ENCODE results near the gene UGT1A8. TPM values are rescaled to one million over a fixed set of nuclear protein-coding genes. Genes with fewer than 3 reads are reported as not detected.
"Not testable (repeated sequence)": the region's sequence is repeated elsewhere in the genome, so short reads cannot be mapped to it uniquely, and the experiment has no call there.

Gene UGT1A8
- total and polyA plus RNA-seq, 10 donors: not detected

- TF ChIP-seq POLR2AphosphoS5 (IDR thresholded peaks at IDR 0.05) (no peak), POLR2A (IDR thresholded peaks at IDR 0.05) (no peak)
- TF ChIP-seq, protein P1, sequence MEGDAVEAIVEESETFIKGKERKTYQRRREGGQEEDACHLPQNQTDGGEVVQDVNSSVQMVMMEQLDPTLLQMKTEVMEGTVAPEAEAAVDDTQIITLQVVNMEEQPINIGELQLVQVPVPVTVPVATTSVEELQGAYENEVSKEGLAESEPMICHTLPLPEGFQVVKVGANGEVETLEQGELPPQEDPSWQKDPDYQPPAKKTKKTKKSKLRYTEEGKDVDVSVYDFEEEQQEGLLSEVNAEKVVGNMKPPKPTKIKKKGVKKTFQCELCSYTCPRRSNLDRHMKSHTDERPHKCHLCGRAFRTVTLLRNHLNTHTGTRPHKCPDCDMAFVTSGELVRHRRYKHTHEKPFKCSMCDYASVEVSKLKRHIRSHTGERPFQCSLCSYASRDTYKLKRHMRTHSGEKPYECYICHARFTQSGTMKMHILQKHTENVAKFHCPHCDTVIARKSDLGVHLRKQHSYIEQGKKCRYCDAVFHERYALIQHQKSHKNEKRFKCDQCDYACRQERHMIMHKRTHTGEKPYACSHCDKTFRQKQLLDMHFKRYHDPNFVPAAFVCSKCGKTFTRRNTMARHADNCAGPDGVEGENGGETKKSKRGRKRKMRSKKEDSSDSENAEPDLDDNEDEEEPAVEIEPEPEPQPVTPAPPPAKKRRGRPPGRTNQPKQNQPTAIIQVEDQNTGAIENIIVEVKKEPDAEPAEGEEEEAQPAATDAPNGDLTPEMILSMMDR (IDR thresholded peaks at IDR 0.05 in 8 of 11, conservative IDR thresholded peaks at IDR 0.05 in 3 of 11): no peak
- no peaks in the 10 kb centered on the region for H3K27me3 ChIP-seq (replicated peaks in 1 of 7)
- no peaks in the 10 kb centered on the region for H3K36me3 ChIP-seq
- WGBS, 5 donors: 82 to 100% (median 91%) methylated on average over 1 of the region's 1 CpG
- no peak for DNase-seq
- intact Hi-C loops (cut with DNase I; ENCODE audit: low total_unique reads): no loop called here
- H3K9me3 ChIP-seq: peaks cover 0 to 40% (median 27%) of the 10 kb centered on the region in 8 donors
- no peak overlapping the region for H3K27ac ChIP-seq
- H3K4me3 ChIP-seq: no peak overlapping the region
- H3K4me1 ChIP-seq: no peaks in the 10 kb centered on the region
These were observed 25.7 kb downstream of the UGT1A8 start for GRCh38 chr2:233643128-233643527.

GRCh38 chr2:233646033-233646432, 28.6 kb downstream of the UGT1A8 start:
- WGBS, 5 donors: 86 to 94% (median 92%) methylated on average over 3 of the region's 3 CpGs
- DNase-seq; H3K36me3 ChIP-seq; H3K4me3 ChIP-seq; H3K27me3 ChIP-seq (replicated peaks in 1 of 7); H3K4me1 ChIP-seq; H3K27ac ChIP-seq; intact Hi-C loops (cut with DNase I; ENCODE audit: low total_unique reads): not testable (repeated sequence)
- H3K9me3 ChIP-seq: peaks cover 0 to 40% (median 27%) of the 10 kb centered on the region in 8 donors

- DNase-seq: no peak
- 80 to 92% (median 84%) methylated on average over 4 of the region's 4 CpGs for WGBS, 5 donors
These were observed 33.5 kb downstream of the UGT1A8 start for GRCh38 chr2:233650981-233651380.

DNA sequence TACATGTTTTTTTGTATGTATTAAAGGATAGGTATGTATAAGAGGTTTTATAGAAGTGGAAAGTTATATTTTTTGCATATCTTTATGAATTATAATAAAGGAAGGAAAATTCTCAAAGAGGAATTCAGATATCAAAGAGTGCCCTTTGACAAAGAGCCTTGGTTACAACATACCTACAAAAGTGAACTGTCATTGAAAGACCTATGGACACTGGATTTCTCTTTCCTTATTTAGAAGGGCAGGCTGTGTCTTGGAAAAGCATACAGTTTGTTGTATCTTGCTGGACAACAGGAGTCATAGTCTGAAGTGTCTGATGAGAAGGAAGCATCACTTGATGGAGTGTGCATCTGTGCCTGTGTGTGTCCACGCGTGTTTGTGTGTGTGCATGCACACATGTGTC, 34.0 kb downstream of the UGT1A8 start:
- H3K27ac ChIP-seq: no peak overlapping the region
- H3K4me1 ChIP-seq: no peaks in the 10 kb centered on the region
- no peaks in the 10 kb centered on the region for H3K36me3 ChIP-seq
- no peak for DNase-seq
- H3K9me3 ChIP-seq: peaks cover 0 to 8% (median 6%) of the 10 kb centered on the region in 8 donors
- H3K27me3 ChIP-seq (replicated peaks in 1 of 7): no peaks in the 10 kb centered on the region
- intact Hi-C loops (cut with DNase I; ENCODE audit: low total_unique reads): no loop called here
- no peak overlapping the region for H3K4me3 ChIP-seq
- WGBS, 5 donors: 91 to 100% (median 95%) methylated on average over 2 of the region's 2 CpGs
- TF ChIP-seq POLR2AphosphoS5 (IDR thresholded peaks at IDR 0.05) (no peak), POLR2A (IDR thresholded peaks at IDR 0.05) (no peak)

More at GRCh38 chr2:233650981-233651380, 33.5 kb downstream of the UGT1A8 start:
- no peaks in the 10 kb centered on the region for H3K36me3 ChIP-seq
- intact Hi-C loops (cut with DNase I; ENCODE audit: low total_unique reads): no loop called here
- H3K4me1 ChIP-seq: no peaks in the 10 kb centered on the region
- H3K9me3 ChIP-seq: peaks cover 0 to 12% (median 10%) of the 10 kb centered on the region in 8 donors
- H3K27me3 ChIP-seq (replicated peaks in 1 of 7): no peaks in the 10 kb centered on the region
- no peak overlapping the region for H3K27ac ChIP-seq
- TF ChIP-seq, protein P1 (IDR thresholded peaks at IDR 0.05 in 8 of 11, conservative IDR thresholded peaks at IDR 0.05 in 3 of 11): no peak
- no peak for TF ChIP-seq POLR2A (IDR thresholded peaks at IDR 0.05)
- TF ChIP-seq POLR2AphosphoS5 (IDR thresholded peaks at IDR 0.05): no peak
- H3K4me3 ChIP-seq: no peak overlapping the region

GRCh38 chr2:233654501-233654900, 37.1 kb downstream of the UGT1A8 start:
- intact Hi-C loops (cut with DNase I; ENCODE audit: low total_unique reads): no loop called here
- Histone ChIP-seq H3K36me3 (no peaks in the 10 kb centered on the region), H3K27me3 (replicated peaks in 1 of 7) (no peaks in the 10 kb centered on the region), H3K9me3 (no peaks in the 10 kb centered on the region), H3K4me1 (no peaks in the 10 kb centered on the region), H3K27ac (no peak overlapping the region), H3K4me3 (no peak overlapping the region)
- TF ChIP-seq POLR2A (IDR thresholded peaks at IDR 0.05) (no peak), POLR2AphosphoS5 (IDR thresholded peaks at IDR 0.05) (no peak)
- TF ChIP-seq, protein P1 (IDR thresholded peaks at IDR 0.05 in 8 of 11, conservative IDR thresholded peaks at IDR 0.05 in 3 of 11): no peak
- no peak for DNase-seq
- 54 to 68% (median 58%) methylated on average over 6 of the region's 6 CpGs for WGBS, 5 donors

All from spleen (tissue), 11 donors.